Ectodermal cell (in vitro differentiated cells): ENCODE results near the gene HMGCS2.

ENCODE experiments used
- H3K27ac ChIP-seq: 2 replicates; pipeline ENCODE4 v1.7.0; 2013; ENCODE audit warnings: mild to moderate bottlenecking, low read depth, low read length; ENCODE audit not compliant: insufficient read depth, poor library complexity, severe bottlenecking
- H3K27me3 ChIP-seq: 2 replicates; pipeline ENCODE4 v1.7.0; 2013; ENCODE audit warnings: mild to moderate bottlenecking, low read length; ENCODE audit not compliant: insufficient read depth, control insufficient read depth, poor library complexity, severe bottlenecking
- H3K36me3 ChIP-seq: one replicate; pipeline ENCODE4 v1.7.0; 2013; ENCODE audit warnings: low read length; ENCODE audit not compliant: control insufficient read depth, insufficient read depth
- H3K4me1 ChIP-seq: one replicate; pipeline ENCODE4 v1.7.0; 2013; ENCODE audit warnings: low read length; ENCODE audit not compliant: control insufficient read depth, insufficient read depth
- H3K4me3 ChIP-seq: 2 replicates; pipeline ENCODE4 v1.7.0; 2013; ENCODE audit warnings: low read depth, low read length, control low read depth; ENCODE audit not compliant: insufficient read depth
- H3K9me3 ChIP-seq: 2 replicates; pipeline ENCODE4 v1.7.0; 2013; ENCODE audit warnings: mild to moderate bottlenecking, low read length, moderate library complexity; ENCODE audit not compliant: control insufficient read depth
- WGBS, 2 experiments: methylation state at CpG; one replicate each; pipeline ENCODE4 v1.1.7; 2013; ENCODE audit warnings: missing lambda C conversion rate in 2 of 2; 5-methylcytosine and 5-hydroxymethylcytosine counted together

HMGCS2 gene

GRCh38 chr1:119806489-119806888 lies 37.8 kb upstream of the HMGCS2 start:
- H3K9me3 ChIP-seq = no peaks in the 10 kb centered on the region
- no peaks in the 10 kb centered on the region for H3K27me3 ChIP-seq
- 84 to 87% methylated on average over 4 of the region's 4 CpGs for WGBS, 2 experiments
- no peak overlapping the region for H3K4me3 ChIP-seq
- H3K36me3 ChIP-seq = no peaks in the 10 kb centered on the region
- no peaks in the 10 kb centered on the region for H3K4me1 ChIP-seq
- no peak overlapping the region for H3K27ac ChIP-seq

- 90 to 93% methylated on average over 13 of the region's 13 CpGs for WGBS, 2 experiments
- no peak overlapping the region for H3K4me3 ChIP-seq
- H3K9me3 ChIP-seq = no peaks in the 10 kb centered on the region
- no peaks in the 10 kb centered on the region for H3K36me3 ChIP-seq
- H3K27me3 ChIP-seq = no peaks in the 10 kb centered on the region
- H3K27ac ChIP-seq = no peak overlapping the region
- H3K4me1 ChIP-seq = no peaks in the 10 kb centered on the region
These were observed 37.0 kb upstream of the HMGCS2 start for GRCh38 chr1:119805746-119806145.

GRCh38 chr1:119805247-119805646 lies 36.5 kb upstream of the HMGCS2 start:
- 91 to 93% methylated on average over 8 of the region's 8 CpGs for WGBS, 2 experiments
- Histone ChIP-seq H3K4me1 (no peaks in the 10 kb centered on the region), H3K36me3 (no peaks in the 10 kb centered on the region), H3K27ac (no peak overlapping the region), H3K9me3 (no peaks in the 10 kb centered on the region), H3K4me3 (no peak overlapping the region), H3K27me3 (no peaks in the 10 kb centered on the region)

DNA sequence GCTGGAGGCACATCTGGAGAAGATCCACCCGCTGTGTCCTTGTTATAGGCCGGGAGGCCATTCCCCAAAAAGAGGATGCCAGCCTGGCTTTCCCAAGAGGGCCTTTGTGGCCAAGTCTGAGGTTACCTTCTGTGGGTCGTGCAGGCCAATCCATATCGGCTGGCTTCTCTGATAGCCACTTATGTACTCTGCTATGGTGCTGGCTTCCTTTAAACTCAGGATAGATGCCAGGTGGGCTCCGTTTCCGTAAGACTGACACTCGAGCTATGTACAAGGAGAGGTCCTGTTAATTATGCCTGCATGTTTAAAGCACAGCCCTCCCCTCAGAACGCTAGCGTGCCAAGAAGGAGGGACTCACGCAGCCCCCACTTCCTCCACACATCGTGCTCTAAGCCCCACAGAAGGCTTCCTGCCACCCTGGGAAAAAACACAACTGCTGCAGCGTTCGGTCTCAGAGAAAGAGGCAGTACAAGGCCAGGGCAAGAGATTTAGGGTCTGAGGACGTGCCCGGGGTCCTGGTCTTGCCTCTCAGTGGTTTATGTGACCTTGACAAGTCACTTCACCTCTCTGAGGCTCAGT lies 31.0 kb upstream of the HMGCS2 start:
- Histone ChIP-seq H3K4me1 (no peaks in the 10 kb centered on the region), H3K27me3 (no peaks in the 10 kb centered on the region), H3K36me3 (no peaks in the 10 kb centered on the region), H3K27ac (no peak overlapping the region), H3K9me3 (no peaks in the 10 kb centered on the region), H3K4me3 (no peak overlapping the region)
- whole genome bisulfite sequencing, 2 experiments = 93% methylated on average over 15 of the region's 15 CpGs

GRCh38 chr1:119799003-119799402 lies 30.3 kb upstream of the HMGCS2 start:
- no peaks in the 10 kb centered on the region for H3K36me3 ChIP-seq
- H3K27ac ChIP-seq = no peak overlapping the region
- H3K9me3 ChIP-seq = no peaks in the 10 kb centered on the region
- H3K4me3 ChIP-seq = no peak overlapping the region
- 91 to 92% methylated on average over 3 of the region's 4 CpGs for WGBS, 2 experiments
- no peaks in the 10 kb centered on the region for H3K27me3 ChIP-seq
- H3K4me1 ChIP-seq = no peaks in the 10 kb centered on the region

GRCh38 chr1:119797606-119798005 lies 28.9 kb upstream of the HMGCS2 start:
- Histone ChIP-seq H3K27me3 (no peaks in the 10 kb centered on the region), H3K4me1 (no peaks in the 10 kb centered on the region), H3K9me3 (no peaks in the 10 kb centered on the region), H3K36me3 (no peaks in the 10 kb centered on the region), H3K4me3 (no peak overlapping the region), H3K27ac (no peak overlapping the region)
- 92 to 95% methylated on average over 7 of the region's 7 CpGs for WGBS, 2 experiments

DNA sequence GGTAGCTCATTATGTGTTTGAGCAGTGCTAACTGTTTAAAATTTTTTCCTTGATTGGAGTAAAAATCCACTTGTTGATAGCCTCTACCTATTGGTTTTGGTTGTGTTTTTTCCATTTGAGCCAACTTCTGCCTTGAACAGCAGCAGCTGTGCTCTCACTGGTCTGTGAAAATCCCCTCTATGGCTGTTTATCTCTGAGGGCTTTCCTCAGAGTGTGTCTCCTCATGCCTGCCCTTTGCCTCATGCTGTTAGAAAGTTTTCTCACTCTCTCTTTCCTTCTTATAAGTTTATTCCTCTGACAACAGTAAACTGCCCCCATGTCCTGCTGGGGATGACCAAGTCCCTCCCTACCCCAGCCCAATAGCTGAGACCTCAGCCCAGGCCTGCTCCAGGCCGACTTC lies 28.5 kb upstream of the HMGCS2 start:
- H3K27ac ChIP-seq = no peak overlapping the region
- H3K4me1 ChIP-seq = no peaks in the 10 kb centered on the region
- no peaks in the 10 kb centered on the region for H3K9me3 ChIP-seq
- H3K27me3 ChIP-seq = no peaks in the 10 kb centered on the region
- 87 to 88% methylated on average over 1 of the region's 1 CpG for WGBS, 2 experiments
- no peaks in the 10 kb centered on the region for H3K36me3 ChIP-seq
- no peak overlapping the region for H3K4me3 ChIP-seq

DNA sequence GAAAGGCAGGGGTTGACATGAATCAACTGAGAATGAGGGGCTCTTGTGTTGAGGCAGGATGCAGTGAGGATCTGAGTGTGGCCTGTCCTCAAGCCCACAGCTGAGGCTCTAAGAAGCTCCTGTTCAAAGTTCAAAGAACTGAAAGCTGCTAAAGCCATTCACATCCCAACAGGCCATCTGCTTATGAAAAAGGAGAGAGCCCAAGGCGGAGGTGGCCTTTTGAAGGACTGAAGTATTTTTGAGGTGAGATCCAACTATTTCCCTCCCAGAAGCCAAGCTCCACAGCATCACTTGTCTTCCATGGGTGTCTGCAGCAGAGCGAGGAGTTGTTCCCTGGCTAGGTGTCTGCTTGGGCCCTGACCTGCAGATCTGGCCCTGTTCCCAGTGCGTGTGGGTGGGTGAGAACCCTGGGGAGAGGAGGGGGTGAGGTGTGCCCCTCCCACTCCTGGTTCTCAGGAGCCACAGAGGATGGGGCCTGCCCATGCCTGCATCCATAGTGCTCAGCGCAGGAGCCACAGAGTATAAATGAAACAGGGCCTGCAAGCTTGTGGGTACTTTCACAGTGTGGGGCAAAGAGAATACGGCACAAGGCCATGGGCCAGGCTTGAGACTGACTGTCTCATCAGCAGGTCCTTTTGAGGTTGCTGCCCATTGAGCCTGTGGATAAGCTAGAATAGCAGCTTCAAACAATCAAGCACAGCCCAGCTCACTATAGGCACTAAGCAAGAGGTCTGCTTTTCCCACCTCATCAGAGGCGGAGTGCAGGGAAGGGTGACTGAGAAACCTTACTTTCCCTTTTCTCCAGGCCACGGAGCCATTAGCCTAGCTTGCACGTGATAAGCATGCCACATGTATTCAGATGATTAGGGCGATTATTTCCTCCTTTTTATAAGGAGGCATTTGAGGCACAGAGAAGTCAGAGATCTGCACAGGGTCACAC lies 26.8 kb upstream of the HMGCS2 start:
- H3K36me3 ChIP-seq = no peaks in the 10 kb centered on the region
- no peak overlapping the region for H3K4me3 ChIP-seq
- WGBS, 2 experiments = 90 to 91% methylated on average over 9 of the region's 9 CpGs
- H3K27me3 ChIP-seq = no peaks in the 10 kb centered on the region
- H3K27ac ChIP-seq = no peak overlapping the region
- H3K4me1 ChIP-seq = peaks cover 4% of the 10 kb centered on the region
- H3K9me3 ChIP-seq = no peaks in the 10 kb centered on the region

- WGBS, 2 experiments = 90 to 91% methylated on average over 3 of the region's 3 CpGs
- peaks cover 7% of the 10 kb centered on the region for H3K4me1 ChIP-seq
- H3K4me3 ChIP-seq = no peak overlapping the region
- no peaks in the 10 kb centered on the region for H3K27me3 ChIP-seq
- H3K36me3 ChIP-seq = no peaks in the 10 kb centered on the region
- no peaks in the 10 kb centered on the region for H3K9me3 ChIP-seq
- no peak overlapping the region for H3K27ac ChIP-seq
These were observed 26.2 kb upstream of the HMGCS2 start for GRCh38 chr1:119794876-119795240.

GRCh38 chr1:119794230-119794875 lies 25.6 kb upstream of the HMGCS2 start:
- WGBS, 2 experiments = 92 to 96% methylated on average over 8 of the region's 8 CpGs
- peaks cover 7% of the 10 kb centered on the region for H3K4me1 ChIP-seq
- no peak overlapping the region for H3K4me3 ChIP-seq
- no peak overlapping the region for H3K27ac ChIP-seq
- no peaks in the 10 kb centered on the region for H3K27me3 ChIP-seq
- H3K9me3 ChIP-seq = no peaks in the 10 kb centered on the region
- H3K36me3 ChIP-seq = no peaks in the 10 kb centered on the region
